ENCODE measurements around the gene PIGBOS1. TPM values are rescaled to one million over a fixed set of nuclear protein-coding genes. Genes with fewer than 3 reads are reported as not detected.

PIGBOS1 gene
- total RNA-seq, 1 donor from 2014 or later, result 9.6 TPM

- H3K27me3 Mint-ChIP-seq (ENCODE audit: low read depth), result no peaks in the 10 kb centered on the region
- no peaks in the 10 kb centered on the region for H3K9me3 Mint-ChIP-seq (ENCODE audit: low read depth)
- TF ChIP-seq, protein P1, sequence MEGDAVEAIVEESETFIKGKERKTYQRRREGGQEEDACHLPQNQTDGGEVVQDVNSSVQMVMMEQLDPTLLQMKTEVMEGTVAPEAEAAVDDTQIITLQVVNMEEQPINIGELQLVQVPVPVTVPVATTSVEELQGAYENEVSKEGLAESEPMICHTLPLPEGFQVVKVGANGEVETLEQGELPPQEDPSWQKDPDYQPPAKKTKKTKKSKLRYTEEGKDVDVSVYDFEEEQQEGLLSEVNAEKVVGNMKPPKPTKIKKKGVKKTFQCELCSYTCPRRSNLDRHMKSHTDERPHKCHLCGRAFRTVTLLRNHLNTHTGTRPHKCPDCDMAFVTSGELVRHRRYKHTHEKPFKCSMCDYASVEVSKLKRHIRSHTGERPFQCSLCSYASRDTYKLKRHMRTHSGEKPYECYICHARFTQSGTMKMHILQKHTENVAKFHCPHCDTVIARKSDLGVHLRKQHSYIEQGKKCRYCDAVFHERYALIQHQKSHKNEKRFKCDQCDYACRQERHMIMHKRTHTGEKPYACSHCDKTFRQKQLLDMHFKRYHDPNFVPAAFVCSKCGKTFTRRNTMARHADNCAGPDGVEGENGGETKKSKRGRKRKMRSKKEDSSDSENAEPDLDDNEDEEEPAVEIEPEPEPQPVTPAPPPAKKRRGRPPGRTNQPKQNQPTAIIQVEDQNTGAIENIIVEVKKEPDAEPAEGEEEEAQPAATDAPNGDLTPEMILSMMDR (IDR thresholded peaks at IDR 0.05), result no peak
- H3K4me1 Mint-ChIP-seq (ENCODE audit: low read depth), result peaks cover 16% of the 10 kb centered on the region
- DNase-seq (ENCODE audit: low spot score), result no peak
- no peak overlapping the region for H3K27ac Mint-ChIP-seq (ENCODE audit: unreplicated experiment)
- H3K36me3 Mint-ChIP-seq (ENCODE audit: low read depth), result peaks cover 7% of the 10 kb centered on the region
- no peak overlapping the region for H3K4me3 Mint-ChIP-seq (ENCODE audit: unreplicated experiment)
Observed at GRCh38 chr15:55348281-55348778, 29.4 kb upstream of the PIGBOS1 start.

- Mint-ChIP-seq H3K4me1 (ENCODE audit: low read depth) (peaks cover 21% of the 10 kb centered on the region), H3K27ac (ENCODE audit: unreplicated experiment) (peak overlapping the region; percentile 43), H3K4me3 (ENCODE audit: unreplicated experiment) (no peak overlapping the region), H3K27me3 (ENCODE audit: low read depth) (no peaks in the 10 kb centered on the region), H3K9me3 (ENCODE audit: low read depth) (no peaks in the 10 kb centered on the region), H3K36me3 (ENCODE audit: low read depth) (peaks cover 6% of the 10 kb centered on the region)
- DNase-seq (ENCODE audit: low spot score), result no peak
- TF ChIP-seq, protein P1 (IDR thresholded peaks at IDR 0.05), result no peak
Observed at GRCh38 chr15:55344206-55344605, 25.3 kb upstream of the PIGBOS1 start.

DNA sequence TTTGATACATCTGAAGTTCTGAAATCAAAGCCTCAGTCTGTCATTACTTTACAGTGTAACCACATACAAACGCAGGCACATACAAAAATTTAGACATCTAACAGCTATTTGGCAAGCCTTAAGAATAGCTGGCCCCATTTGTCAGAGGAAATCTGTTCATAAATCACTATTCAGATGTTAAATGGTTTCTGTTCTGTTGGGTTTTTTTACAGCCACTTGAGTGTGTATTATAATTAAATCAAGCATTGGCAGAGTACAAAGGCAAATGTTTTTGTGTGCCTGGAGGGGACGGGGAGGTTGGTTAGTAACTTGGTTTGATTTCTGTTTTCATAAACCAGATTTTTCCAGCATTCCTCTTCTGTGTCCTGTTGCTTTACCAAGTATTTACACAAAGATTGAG is 24.2 kb upstream of the PIGBOS1 start:
- H3K9me3 Mint-ChIP-seq (ENCODE audit: low read depth), result no peaks in the 10 kb centered on the region
- TF ChIP-seq, protein P1 (IDR thresholded peaks at IDR 0.05), result no peak
- DNase-seq (ENCODE audit: low spot score), result no peak
- no peaks in the 10 kb centered on the region for H3K27me3 Mint-ChIP-seq (ENCODE audit: low read depth)
- H3K4me1 Mint-ChIP-seq (ENCODE audit: low read depth), result peaks cover 21% of the 10 kb centered on the region
- H3K27ac Mint-ChIP-seq (ENCODE audit: unreplicated experiment), result peak overlapping the region; percentile 74
- H3K4me3 Mint-ChIP-seq (ENCODE audit: unreplicated experiment), result no peak overlapping the region
- peaks cover 5% of the 10 kb centered on the region for H3K36me3 Mint-ChIP-seq (ENCODE audit: low read depth)

GRCh38 chr15:55337160-55337559 is 18.2 kb upstream of the PIGBOS1 start:
- TF ChIP-seq, protein P1 (IDR thresholded peaks at IDR 0.05), result no peak
- Mint-ChIP-seq H3K4me3 (ENCODE audit: unreplicated experiment) (no peak overlapping the region), H3K36me3 (ENCODE audit: low read depth) (peaks cover 9% of the 10 kb centered on the region)

DNA sequence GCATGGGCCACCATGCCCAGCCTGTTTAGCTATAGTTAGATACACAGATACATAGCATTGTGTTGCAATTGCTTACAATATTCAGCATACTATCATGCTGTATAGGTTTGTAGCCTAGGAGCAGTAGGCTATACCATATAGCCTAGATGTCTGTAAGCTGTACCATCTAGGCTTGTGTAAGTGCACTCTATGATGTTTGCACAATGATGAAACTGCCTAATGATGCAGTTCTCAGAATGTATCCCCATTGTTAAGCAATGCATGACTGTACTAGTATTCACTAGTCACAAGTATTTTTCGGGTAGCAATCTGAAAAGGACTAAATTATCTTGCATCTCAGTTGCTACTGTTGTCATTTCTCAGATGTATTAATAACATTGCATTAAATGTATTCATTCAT is 16.1 kb upstream of the PIGBOS1 start:
- Mint-ChIP-seq H3K4me1 (ENCODE audit: low read depth) (no peaks in the 10 kb centered on the region), H3K27ac (ENCODE audit: unreplicated experiment) (no peak overlapping the region), H3K27me3 (ENCODE audit: low read depth) (no peaks in the 10 kb centered on the region), H3K36me3 (ENCODE audit: low read depth) (peaks cover 11% of the 10 kb centered on the region), H3K4me3 (ENCODE audit: unreplicated experiment) (no peak overlapping the region), H3K9me3 (ENCODE audit: low read depth) (no peaks in the 10 kb centered on the region)
- TF ChIP-seq, protein P1 (IDR thresholded peaks at IDR 0.05), result no peak
- DNase-seq (ENCODE audit: low spot score), result no peak

More at GRCh38 chr15:55337160-55337559, 18.2 kb upstream of the PIGBOS1 start:
- H3K4me1 Mint-ChIP-seq (ENCODE audit: low read depth), result no peaks in the 10 kb centered on the region
- H3K27me3 Mint-ChIP-seq (ENCODE audit: low read depth), result no peaks in the 10 kb centered on the region
- DNase-seq (ENCODE audit: low spot score), result no peak
- H3K27ac Mint-ChIP-seq (ENCODE audit: unreplicated experiment), result no peak overlapping the region
- H3K9me3 Mint-ChIP-seq (ENCODE audit: low read depth), result no peaks in the 10 kb centered on the region
